ENCODE measurements around the gene CISD3.

CISD3 gene

DNA sequence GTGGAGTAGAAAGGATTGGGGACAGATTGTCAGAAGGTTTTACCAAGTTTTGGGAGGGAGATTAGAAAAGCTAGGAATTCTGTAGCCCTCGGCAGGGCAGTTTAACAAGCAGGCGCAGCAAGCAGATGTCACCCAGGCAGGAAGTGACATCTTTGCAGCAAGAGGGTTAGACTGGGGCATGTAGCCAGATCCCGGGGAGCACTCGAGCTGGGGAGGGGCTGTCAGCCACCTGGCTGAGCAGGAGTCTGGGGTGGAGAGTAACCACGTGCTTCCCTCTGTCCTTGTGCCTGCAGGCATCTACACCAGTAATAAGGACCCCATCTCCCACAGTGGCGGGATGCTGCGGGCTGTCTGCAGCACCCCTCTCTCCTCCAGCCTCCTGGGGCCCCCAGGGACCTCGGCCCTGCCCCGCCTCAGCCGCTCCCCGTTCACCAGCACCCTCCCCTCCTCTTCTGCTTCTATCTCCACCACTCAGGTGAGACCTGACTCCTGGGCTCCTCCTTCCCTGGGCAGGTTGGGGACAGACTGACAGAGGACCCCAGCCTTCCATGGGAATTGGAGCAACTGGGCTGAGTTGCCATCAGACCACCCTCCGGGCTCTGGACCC, 12.9 kb upstream of the CISD3 start:
- Histone ChIP-seq H3K4me1 (ENCODE audit: insufficient read depth, low read length, poor library complexity, severe bottlenecking) (peaks cover 1% of the 10 kb centered on the region), H3K9me2 (replicated peaks; ENCODE audit: low read depth, low read length) (no peaks in the 10 kb centered on the region), H4K20me1 (ENCODE audit: insufficient read depth, low read length, poor library complexity, severe bottlenecking) (no peaks in the 10 kb centered on the region), H2AFZ (ENCODE audit: low read length) (no peak overlapping the region), H3K79me2 (ENCODE audit: insufficient read depth, low read length) (no peaks in the 10 kb centered on the region), H3F3A (ENCODE audit: low read depth) (no peaks in the 10 kb centered on the region), H3K9ac (ENCODE audit: low read depth, low read length, poor library complexity, severe bottlenecking) (no peak overlapping the region), H3K4me2 (ENCODE audit: low read depth, low read length, poor library complexity, severe bottlenecking) (no peak overlapping the region), H3K4me3 (ENCODE audit: low read length, poor library complexity, severe bottlenecking) (no peak overlapping the region), H3K27me3 (ENCODE audit: insufficient read depth, low read length, poor library complexity, severe bottlenecking) (no peaks in the 10 kb centered on the region), H3K9me3 (ENCODE audit: insufficient read depth, low read depth, low read length) (no peaks in the 10 kb centered on the region), H3K36me3 (ENCODE audit: insufficient read depth, low read length) (peaks cover 34% of the 10 kb centered on the region; the same call in 1 of the 2 replicates)
- TF ChIP-seq, protein P1, sequence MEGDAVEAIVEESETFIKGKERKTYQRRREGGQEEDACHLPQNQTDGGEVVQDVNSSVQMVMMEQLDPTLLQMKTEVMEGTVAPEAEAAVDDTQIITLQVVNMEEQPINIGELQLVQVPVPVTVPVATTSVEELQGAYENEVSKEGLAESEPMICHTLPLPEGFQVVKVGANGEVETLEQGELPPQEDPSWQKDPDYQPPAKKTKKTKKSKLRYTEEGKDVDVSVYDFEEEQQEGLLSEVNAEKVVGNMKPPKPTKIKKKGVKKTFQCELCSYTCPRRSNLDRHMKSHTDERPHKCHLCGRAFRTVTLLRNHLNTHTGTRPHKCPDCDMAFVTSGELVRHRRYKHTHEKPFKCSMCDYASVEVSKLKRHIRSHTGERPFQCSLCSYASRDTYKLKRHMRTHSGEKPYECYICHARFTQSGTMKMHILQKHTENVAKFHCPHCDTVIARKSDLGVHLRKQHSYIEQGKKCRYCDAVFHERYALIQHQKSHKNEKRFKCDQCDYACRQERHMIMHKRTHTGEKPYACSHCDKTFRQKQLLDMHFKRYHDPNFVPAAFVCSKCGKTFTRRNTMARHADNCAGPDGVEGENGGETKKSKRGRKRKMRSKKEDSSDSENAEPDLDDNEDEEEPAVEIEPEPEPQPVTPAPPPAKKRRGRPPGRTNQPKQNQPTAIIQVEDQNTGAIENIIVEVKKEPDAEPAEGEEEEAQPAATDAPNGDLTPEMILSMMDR (conservative IDR thresholded peaks at IDR 0.05; ENCODE audit: low read length), result no peak
- no peak for TF ChIP-seq EZH2phosphoT487 (IDR thresholded peaks at IDR 0.05; ENCODE audit: borderline replicate concordance)

DNA sequence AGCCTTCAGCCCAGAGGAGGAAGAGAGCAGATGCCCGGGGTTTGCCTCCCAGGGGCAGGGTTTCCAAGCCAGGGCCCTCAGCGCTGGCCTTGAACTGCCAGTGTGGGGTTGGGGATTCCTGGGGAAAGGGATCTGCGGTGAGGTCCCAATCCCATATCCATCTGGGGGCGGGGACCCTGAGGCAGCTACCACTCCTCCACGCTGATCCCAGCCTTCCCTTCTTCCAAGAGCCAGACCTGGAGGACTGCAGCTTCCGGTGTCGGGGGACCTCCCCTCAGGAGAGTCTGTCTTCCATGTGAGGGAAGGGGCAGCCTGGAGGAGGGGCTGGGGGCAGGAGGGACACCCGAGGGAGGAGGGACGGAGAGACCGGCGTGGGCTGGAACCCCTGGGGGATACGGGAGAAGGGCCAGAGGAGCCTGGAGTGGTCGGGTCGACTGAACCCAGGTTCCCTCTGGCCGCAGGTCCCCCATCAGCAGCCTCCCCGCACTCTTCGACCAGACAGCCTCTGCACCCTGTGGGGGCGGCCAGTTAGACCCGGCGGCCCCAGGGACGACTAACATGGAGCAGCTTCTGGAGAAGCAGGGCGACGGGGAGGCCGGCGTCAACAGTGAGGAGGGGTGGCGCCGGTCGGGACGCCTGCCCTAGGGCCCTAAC, 10.7 kb upstream of the CISD3 start:
- Histone ChIP-seq H3K79me2 (ENCODE audit: insufficient read depth, low read length) (no peaks in the 10 kb centered on the region), H3K36me3 (ENCODE audit: insufficient read depth, low read length) (peaks cover 13% of the 10 kb centered on the region; the same call in 1 of the 2 replicates), H3K9me3 (ENCODE audit: insufficient read depth, low read depth, low read length) (no peaks in the 10 kb centered on the region), H3K4me2 (ENCODE audit: low read depth, low read length, poor library complexity, severe bottlenecking) (no peak overlapping the region), H3K4me1 (ENCODE audit: insufficient read depth, low read length, poor library complexity, severe bottlenecking) (no peaks in the 10 kb centered on the region), H4K20me1 (ENCODE audit: insufficient read depth, low read length, poor library complexity, severe bottlenecking) (no peaks in the 10 kb centered on the region), H3K9ac (ENCODE audit: low read depth, low read length, poor library complexity, severe bottlenecking) (no peak overlapping the region), H3K27me3 (ENCODE audit: insufficient read depth, low read length, poor library complexity, severe bottlenecking) (no peaks in the 10 kb centered on the region), H2AFZ (ENCODE audit: low read length) (no peak overlapping the region), H3F3A (ENCODE audit: low read depth) (no peaks in the 10 kb centered on the region), H3K4me3 (ENCODE audit: low read length, poor library complexity, severe bottlenecking) (no peak overlapping the region), H3K9me2 (replicated peaks; ENCODE audit: low read depth, low read length) (no peaks in the 10 kb centered on the region)
- TF ChIP-seq, protein P1 (conservative IDR thresholded peaks at IDR 0.05; ENCODE audit: low read length), result no peak
- no peak for TF ChIP-seq EZH2phosphoT487 (IDR thresholded peaks at IDR 0.05; ENCODE audit: borderline replicate concordance)

DNA sequence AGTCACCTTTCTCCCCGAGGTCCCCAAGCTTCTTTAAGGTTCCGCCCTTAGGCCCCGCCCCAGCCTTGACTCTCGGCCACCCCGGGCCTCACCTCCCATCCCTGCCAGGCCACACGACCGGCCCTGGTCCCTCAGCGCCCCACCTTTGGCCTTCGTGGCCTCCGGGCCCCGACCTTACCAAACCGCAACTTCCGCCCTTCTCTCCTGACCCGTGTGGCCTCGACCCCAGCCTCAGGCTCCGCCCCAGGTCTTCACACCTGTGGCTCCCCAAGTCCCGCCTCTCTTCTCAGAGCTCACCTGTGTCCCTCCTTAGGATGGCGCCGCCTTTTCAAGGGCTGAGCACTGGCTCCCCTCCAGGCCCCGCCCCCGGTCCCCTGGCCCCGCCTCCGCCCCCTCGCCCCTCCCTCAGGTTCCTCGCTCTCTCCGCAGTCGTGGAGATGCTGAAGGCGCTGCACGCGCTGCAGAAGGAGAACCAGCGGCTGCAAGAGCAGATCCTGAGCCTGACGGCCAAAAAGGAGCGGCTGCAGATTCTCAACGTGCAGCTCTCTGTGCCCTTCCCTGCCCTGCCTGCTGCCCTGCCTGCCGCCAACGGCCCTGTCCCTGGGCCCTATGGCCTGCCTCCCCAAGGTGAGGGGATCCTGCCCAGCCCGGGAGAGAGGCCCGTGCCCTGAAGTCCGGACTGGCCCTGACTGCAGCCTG, 10.0 kb upstream of the CISD3 start:
- H3K9me3 ChIP-seq (ENCODE audit: insufficient read depth, low read depth, low read length), result no peaks in the 10 kb centered on the region
- H3K9ac ChIP-seq (ENCODE audit: low read depth, low read length, poor library complexity, severe bottlenecking), result no peak overlapping the region
- H3K9me2 ChIP-seq (replicated peaks; ENCODE audit: low read depth, low read length), result no peaks in the 10 kb centered on the region

More for the DNA sequence above, 10.0 kb upstream of the CISD3 start:
- Histone ChIP-seq H3K36me3 (ENCODE audit: insufficient read depth, low read length) (peaks cover 13% of the 10 kb centered on the region; the same call in 1 of the 2 replicates), H3K4me2 (ENCODE audit: low read depth, low read length, poor library complexity, severe bottlenecking) (no peak overlapping the region), H4K20me1 (ENCODE audit: insufficient read depth, low read length, poor library complexity, severe bottlenecking) (no peaks in the 10 kb centered on the region), H3K4me1 (ENCODE audit: insufficient read depth, low read length, poor library complexity, severe bottlenecking) (no peaks in the 10 kb centered on the region), H3K27me3 (ENCODE audit: insufficient read depth, low read length, poor library complexity, severe bottlenecking) (no peaks in the 10 kb centered on the region), H2AFZ (ENCODE audit: low read length) (no peak overlapping the region), H3K4me3 (ENCODE audit: low read length, poor library complexity, severe bottlenecking) (no peak overlapping the region), H3K79me2 (ENCODE audit: insufficient read depth, low read length) (no peaks in the 10 kb centered on the region), H3F3A (ENCODE audit: low read depth) (no peaks in the 10 kb centered on the region)
- TF ChIP-seq, protein P1 (conservative IDR thresholded peaks at IDR 0.05; ENCODE audit: low read length), result no peak
- no peak for TF ChIP-seq EZH2phosphoT487 (IDR thresholded peaks at IDR 0.05; ENCODE audit: borderline replicate concordance)

Data from Loucy (cell line).